A549 treated with AZD2906 at 1 μM for 4 hours (cell line): ENCODE results near the gene PCDHB6. TPM values are rescaled to one million over a fixed set of nuclear protein-coding genes. Genes with fewer than 3 reads are reported as not detected.

ENCODE experiments used
- total RNA-seq: library from RNA; stranded (reverse); fragments of 200-300 nt; extraction: Qiagen RNA extraction; gene quantifications from 5 replicates; pipeline ENCODE4 v1.2.3, GENCODE V29; 2022

PCDHB6 gene
- total RNA-seq: 0.84 to 1.1 TPM (median 0.90 TPM) in 5 replicates

DNA sequence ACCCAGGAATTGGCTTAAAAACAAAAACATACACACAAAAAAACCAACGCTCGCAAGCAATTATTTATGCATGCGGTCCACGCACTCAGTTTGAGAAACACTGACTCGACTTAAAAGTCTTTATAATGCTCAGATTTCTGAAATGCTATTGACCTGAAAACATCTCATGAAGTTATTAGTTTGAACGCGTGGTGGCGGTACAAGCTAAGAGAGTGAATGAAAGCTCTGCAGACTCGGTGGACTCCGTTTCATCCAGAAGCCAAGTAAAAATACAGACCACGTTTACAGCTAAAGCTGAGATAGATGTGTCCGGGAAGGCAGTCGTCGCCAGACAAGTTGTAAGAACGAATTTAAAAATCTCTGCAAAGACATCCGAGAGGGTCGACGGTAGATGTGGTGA, at the start of gene PCDHB6:
TSS of gene PCDHB6 (plus strand) at position 246 of the 400 bp plus-strand sequence. CDS start 201 bp downstream, outside the sequence.

DNA sequence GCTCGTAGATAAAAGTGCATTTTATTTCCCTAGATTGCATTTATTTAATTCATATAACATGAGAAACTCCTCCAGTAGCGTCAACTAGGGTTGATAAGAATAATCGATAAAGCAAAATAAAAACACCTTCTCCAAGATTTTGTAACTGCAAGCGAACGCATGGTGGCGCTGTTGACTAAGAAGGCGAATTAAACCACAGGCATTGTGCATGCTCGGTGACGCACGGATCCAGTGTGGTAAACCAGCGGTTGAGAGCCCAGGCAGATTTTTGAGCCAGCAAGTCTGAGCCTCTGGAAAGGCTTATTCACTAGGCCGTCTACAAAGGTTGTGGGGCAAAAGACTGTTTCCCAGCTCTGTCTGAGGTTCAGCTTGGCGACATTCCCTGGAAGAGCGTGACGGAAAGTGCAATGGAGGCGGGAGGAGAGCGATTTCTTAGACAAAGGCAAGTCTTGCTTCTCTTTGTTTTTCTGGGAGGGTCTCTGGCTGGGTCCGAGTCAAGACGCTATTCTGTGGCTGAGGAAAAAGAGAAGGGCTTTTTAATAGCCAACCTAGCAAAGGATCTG, 49.5 kb upstream of the PCDHB6 start, which contains the start of gene PCDHB3:
TSS of gene PCDHB3 (plus strand) at position 231 of the 563 bp plus-strand sequence. CDS start at position 408, 177 bp downstream.

DNA sequence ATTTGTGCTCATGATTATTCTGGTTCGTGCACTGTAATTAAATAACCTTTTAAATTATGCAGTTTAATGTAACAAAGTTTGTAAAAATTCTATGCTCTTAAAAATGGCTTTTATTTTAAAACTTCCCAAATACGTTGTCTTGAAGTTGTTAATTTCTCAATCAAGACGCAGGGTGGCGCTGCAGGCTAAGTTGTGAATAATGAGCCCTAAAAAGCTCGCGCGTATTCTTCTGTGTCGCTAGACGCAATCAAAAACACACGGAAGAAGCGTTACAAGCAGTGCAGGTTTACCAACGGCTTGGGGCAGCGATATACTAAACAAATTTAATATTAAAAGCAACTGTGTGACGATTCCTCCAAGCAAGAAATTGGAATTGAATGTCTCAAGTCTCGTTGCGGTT, 28.3 kb upstream of the PCDHB6 start, which contains the start of gene PCDHB4:
TSS of gene PCDHB4 (plus strand) at position 256 of the 400 bp plus-strand sequence. CDS start 181 bp downstream, outside the sequence.

DNA sequence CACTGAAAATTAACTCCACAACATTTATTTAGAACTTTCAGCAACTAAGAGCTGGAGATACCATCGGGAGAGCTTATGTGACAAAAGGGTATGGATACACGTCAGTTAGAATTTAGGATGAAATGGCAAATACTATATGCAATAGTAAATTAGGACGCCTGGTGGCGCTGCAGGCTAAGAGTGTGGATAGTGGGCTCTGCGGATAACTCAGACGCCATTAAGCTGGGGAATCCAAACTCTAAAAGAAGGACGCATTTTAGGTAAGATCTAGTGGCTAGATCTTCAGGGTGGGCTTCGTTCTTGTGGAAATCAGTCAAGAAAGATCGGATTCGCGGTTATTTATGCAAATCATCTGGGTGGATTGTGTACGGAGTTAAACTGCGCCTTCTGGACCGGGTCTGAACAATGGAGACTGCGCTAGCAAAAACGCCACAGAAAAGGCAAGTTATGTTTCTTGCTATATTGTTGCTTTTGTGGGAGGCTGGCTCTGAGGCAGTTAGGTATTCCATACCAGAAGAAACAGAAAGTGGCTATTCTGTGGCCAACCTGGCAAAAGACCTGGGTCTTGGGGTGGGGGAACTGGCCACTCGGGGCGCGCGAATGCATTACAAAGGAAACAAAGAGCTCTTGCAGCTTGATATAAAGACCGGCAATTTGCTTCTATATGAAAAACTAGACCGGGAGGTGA, 14.7 kb upstream of the PCDHB6 start, which contains the start of gene PCDHB5:
TSS of gene PCDHB5 (plus strand) at position 177 of the 688 bp plus-strand sequence. CDS start at position 406, 229 bp downstream.

DNA sequence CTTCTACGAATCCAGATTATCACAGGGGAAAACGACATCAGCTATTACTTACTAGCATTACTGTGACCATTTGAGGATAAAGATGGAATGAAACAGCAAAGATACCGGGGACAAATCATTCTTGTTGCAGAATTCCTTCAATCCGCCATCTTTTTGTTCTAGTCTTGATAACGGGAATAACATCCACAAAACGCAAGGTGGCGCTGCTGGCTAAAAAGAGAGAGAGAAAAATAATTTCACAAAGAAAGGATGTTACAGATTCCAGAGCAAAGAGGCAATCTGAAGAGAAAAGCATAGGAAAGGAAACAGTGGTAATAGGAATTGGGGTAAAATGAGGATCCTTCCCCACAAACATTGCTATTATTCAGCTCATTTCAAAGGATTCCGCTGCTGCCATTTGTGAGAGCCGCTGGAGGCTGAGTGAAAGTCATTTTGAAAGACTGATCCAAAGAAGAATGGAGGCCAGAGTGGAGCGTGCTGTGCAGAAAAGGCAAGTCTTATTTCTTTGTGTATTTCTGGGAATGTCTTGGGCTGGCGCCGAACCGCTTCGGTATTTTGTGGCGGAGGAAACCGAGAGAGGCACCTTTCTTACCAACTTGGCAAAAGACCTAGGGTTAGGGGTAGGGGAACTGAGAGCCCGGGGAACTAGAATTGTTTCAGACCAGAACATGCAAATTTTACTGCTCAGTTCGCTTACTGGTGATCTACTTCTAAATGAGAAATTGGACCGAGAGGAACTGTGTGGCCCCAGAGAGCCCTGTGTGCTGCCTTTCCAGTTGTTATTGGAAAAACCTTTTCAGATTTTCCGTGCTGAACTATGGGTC, 22.7 kb downstream of the PCDHB6 start, which contains the start of gene PCDHB7:
TSS of gene PCDHB7 (plus strand) at position 264 of the 824 bp plus-strand sequence. CDS start at position 456, 192 bp downstream.

DNA sequence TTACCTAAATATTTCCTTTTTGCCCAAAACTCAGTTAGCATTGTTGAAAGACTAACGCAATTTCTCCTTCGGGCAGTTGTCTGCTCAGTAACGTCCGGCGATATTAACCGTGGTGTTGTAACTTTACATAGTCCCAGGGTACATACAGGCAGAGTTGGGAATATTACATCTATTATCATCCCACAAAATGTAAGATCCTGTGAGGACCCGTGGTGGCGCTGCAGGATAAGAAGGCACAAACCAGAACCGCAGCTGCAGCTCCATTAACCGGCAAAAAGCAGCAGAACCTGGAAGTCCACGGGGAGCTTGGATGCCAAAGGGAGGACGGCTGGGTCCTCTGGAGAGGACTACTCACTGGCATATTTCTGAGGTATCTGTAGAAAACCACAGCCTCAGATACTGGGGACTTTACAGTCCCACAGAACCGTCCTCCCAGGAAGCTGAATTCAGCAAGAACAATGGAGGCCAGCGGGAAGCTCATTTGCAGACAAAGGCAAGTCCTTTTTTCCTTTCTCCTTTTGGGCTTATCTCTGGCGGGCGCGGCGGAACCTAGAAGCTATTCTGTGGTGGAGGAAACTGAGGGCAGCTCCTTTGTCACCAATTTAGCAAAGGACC, 27.8 kb downstream of the PCDHB6 start, which contains the start of gene PCDHB8:
TSS of gene PCDHB8 (plus strand) at position 214 of the 615 bp plus-strand sequence. CDS start at position 459, 245 bp downstream.

DNA sequence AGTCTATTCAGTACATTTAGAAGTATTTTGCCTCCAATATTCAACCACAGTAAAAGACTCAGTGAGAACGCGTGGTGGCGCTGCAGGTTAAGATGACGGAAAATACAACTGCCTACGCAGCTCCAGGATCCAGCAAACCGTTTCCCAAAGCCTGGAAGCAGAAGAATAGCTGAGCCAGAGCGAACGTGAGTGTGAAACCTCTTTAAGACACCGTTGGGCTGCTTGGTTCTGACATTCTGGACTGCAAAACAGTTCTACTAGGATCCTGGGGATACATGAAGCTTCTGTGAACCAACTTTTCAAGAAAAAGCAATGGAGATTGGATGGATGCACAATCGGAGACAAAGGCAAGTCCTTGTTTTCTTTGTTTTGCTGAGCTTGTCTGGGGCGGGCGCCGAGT, 32.4 kb downstream of the PCDHB6 start, which contains the start of gene PCDHB16:
TSS of gene PCDHB16 (plus strand) at position 140 of the 400 bp plus-strand sequence. CDS start at position 313, 173 bp downstream.

DNA sequence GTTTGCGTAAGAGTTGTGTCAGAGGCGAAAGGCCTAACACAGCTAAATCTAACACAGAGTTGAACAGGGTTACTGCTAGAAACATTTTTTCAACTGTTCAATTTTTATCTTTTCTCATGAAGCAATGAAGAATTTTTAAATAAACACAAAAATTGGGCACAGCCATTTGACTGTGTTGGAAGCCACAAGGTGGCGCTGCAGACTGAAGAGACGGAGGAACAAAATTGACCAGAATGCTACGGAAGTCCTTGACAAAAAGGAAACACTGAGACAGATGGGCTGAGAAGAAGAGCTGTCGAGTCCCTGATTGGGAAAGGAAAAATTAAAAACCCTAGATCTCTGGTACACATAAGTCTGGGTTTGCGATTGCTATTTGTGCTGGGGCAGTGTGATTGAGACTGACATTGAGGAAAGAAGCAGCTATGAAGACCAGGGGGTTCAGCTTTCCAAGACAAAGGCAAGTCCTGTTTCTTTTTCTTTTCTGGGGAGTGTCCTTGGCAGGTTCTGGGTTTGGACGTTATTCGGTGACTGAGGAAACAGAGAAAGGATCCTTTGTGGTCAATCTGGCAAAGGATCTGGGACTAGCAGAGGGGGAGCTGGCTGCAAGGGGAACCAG, 37.1 kb downstream of the PCDHB6 start, which contains the start of gene PCDHB9:
TSS of gene PCDHB9 (plus strand) at position 265 of the 616 bp plus-strand sequence. CDS start at position 423, 158 bp downstream.

DNA sequence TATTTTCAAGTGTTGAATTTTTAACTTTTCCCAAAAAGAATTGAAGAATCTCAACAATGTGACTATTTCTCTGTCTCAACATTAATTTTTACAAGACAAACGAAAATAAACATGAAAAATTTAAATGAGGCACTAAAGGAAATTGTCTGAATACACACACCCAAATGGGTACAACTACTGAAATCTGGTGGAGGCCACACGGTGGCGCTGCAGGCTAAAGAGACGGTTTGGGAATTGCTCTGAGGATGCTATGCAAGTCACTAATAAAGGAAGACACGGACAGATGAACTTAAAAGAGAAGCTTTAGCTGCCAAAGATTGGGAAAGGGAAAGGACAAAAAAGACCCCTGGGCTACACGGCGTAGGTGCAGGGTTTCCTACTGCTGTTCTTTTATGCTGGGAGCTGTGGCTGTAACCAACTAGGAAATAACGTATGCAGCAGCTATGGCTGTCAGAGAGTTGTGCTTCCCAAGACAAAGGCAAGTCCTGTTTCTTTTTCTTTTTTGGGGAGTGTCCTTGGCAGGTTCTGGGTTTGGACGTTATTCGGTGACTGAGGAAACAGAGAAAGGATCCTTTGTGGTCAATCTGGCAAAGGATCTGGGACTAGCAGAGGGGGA, 42.4 kb downstream of the PCDHB6 start, which contains the start of gene PCDHB10:
TSS of gene PCDHB10 (plus strand) at position 244 of the 616 bp plus-strand sequence. CDS start at position 444, 200 bp downstream.

DNA sequence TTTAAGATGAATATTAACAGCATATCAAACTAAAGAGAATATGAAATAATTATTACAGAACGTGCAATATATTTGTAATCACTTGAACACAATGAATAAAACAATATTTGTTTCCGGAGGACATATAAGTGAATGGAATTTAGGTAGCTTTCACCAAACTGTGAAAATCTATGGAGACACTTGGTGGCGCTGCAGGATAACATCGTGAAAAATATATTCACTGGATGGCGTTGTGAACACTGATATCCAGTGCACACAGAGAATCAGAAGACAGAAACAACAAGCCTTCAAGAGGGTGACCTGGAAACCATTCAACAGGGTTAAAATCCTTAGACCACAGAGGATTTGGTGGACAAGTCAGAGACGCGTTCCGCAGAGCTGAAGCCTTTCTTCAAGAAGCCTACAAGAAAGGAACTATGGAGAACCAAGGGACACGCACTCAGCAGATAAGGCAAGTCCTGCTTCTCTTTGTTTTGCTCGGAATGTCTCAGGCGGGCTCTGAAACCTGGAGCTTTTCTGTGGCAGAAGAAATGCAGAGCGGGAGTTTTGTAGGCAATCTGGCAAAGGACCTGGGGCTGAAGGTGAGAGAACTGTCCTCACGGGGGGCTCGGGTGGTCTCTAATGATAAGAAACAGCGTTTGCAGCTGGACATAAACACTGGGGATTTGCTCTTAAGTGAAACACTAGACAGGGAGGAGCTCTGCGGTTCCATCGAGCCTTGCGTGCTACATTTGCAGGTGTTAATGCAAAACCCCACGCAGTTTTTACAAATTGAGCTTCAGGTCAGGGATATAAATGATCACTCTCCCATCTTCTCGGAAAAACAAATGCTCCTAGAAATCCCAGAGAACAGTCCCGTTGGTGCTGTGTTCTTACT, 49.7 kb downstream of the PCDHB6 start, which contains the start of gene PCDHB11:
TSS of gene PCDHB11 (plus strand) at position 269 of the 877 bp plus-strand sequence. CDS start at position 417, 148 bp downstream.

Other genes starting within 250 kb of the PCDHB6 start
- gene PCDHAC1, start 223.8 kb upstream of the PCDHB6 start, total RNA-seq: 1.7 to 2.2 TPM (median 1.9 TPM) in 5 replicates
- 3.2 to 5.7 TPM (median 3.6 TPM) in 5 replicates for gene PCDHAC2, start 183.6 kb upstream of the PCDHB6 start, total RNA-seq
- not detected in 5 replicates for gene PCDHB1, start 98.7 kb upstream of the PCDHB6 start, total RNA-seq
- 2.6 to 5.2 TPM (median 3.4 TPM) in 5 replicates for gene PCDHB2, start 55.4 kb upstream of the PCDHB6 start, total RNA-seq
- gene PCDHB3, start 49.6 kb upstream of the PCDHB6 start, total RNA-seq: 0.02 to 0.03 TPM (median 0.02 TPM) in 3 of 5 replicates, not detected in the others
- gene PCDHB4, start 28.2 kb upstream of the PCDHB6 start, total RNA-seq: 0.03 to 0.12 TPM (median 0.06 TPM) in 5 replicates
- 1.3 to 1.7 TPM (median 1.4 TPM) in 5 replicates for gene PCDHB5, start 14.9 kb upstream of the PCDHB6 start, total RNA-seq
- gene PCDHB7, start 22.6 kb downstream of the PCDHB6 start, total RNA-seq: 0.01 to 0.03 TPM (median 0.02 TPM) in 3 of 5 replicates, not detected in the others
- gene PCDHB8, start 27.7 kb downstream of the PCDHB6 start, total RNA-seq: 0.24 to 0.28 TPM (median 0.26 TPM) in 5 replicates
- gene PCDHB16, start 32.3 kb downstream of the PCDHB6 start, total RNA-seq: 0.02 to 0.13 TPM (median 0.06 TPM) in 5 replicates
- gene PCDHB9, start 37.1 kb downstream of the PCDHB6 start, total RNA-seq: 0.01 to 0.09 TPM (median 0.02 TPM) in 4 of 5 replicates, not detected in the other
- 0.02 to 0.06 TPM (median 0.03 TPM) in 3 of 5 replicates, not detected in the others for gene PCDHB10, start 42.3 kb downstream of the PCDHB6 start, total RNA-seq
- 0.05 to 0.08 TPM (median 0.07 TPM) in 5 replicates for gene PCDHB11, start 49.6 kb downstream of the PCDHB6 start, total RNA-seq
- 0.01 to 0.02 TPM in 2 of 5 replicates, not detected in the others for gene PCDHB12, start 58.7 kb downstream of the PCDHB6 start, total RNA-seq
- 0.03 to 0.08 TPM (median 0.06 TPM) in 5 replicates for gene PCDHB13, start 63.9 kb downstream of the PCDHB6 start, total RNA-seq
- 0.03 to 0.09 TPM (median 0.06 TPM) in 5 replicates for gene PCDHB14, start 73.3 kb downstream of the PCDHB6 start, total RNA-seq
- 0.03 to 0.13 TPM (median 0.07 TPM) in 5 replicates for gene PCDHB15, start 95.3 kb downstream of the PCDHB6 start, total RNA-seq
- not detected in 5 replicates for gene SLC25A2, start 154.0 kb downstream of the PCDHB6 start, total RNA-seq
- 59.3 to 79.3 TPM (median 67.9 TPM) in 5 replicates for gene TAF7, start 170.7 kb downstream of the PCDHB6 start, total RNA-seq
- 0.23 to 0.32 TPM (median 0.27 TPM) in 5 replicates for gene PCDHGA1, start 180.5 kb downstream of the PCDHB6 start, total RNA-seq
- 0.40 to 0.74 TPM (median 0.53 TPM) in 5 replicates for gene PCDHGA2, start 188.7 kb downstream of the PCDHB6 start, total RNA-seq
- 0.02 to 0.03 TPM in 2 of 5 replicates, not detected in the others for gene PCDHGA3, start 193.8 kb downstream of the PCDHB6 start, total RNA-seq
- 1.4 to 1.9 TPM (median 1.7 TPM) in 5 replicates for gene PCDHGB1, start 200.0 kb downstream of the PCDHB6 start, total RNA-seq
- 0.06 to 0.13 TPM (median 0.11 TPM) in 5 replicates for gene PCDHGA4, start 205.0 kb downstream of the PCDHB6 start, total RNA-seq
- 0.05 to 0.08 TPM (median 0.07 TPM) in 5 replicates for gene PCDHGB2, start 209.9 kb downstream of the PCDHB6 start, total RNA-seq
- 0.13 to 0.17 TPM (median 0.16 TPM) in 5 replicates for gene PCDHGA5, start 214.1 kb downstream of the PCDHB6 start, total RNA-seq
- gene PCDHGB3, start 220.2 kb downstream of the PCDHB6 start, total RNA-seq: 0.11 to 0.23 TPM (median 0.14 TPM) in 5 replicates
- gene PCDHGA6, start 223.8 kb downstream of the PCDHB6 start, total RNA-seq: 0.11 to 0.28 TPM (median 0.24 TPM) in 5 replicates
- 0.71 to 1.2 TPM (median 0.76 TPM) in 5 replicates for gene PCDHGA7, start 232.7 kb downstream of the PCDHB6 start, total RNA-seq
- gene PCDHGB4, start 237.6 kb downstream of the PCDHB6 start, total RNA-seq: 0.81 to 1.0 TPM (median 0.92 TPM) in 5 replicates
- gene PCDHGA8, start 242.6 kb downstream of the PCDHB6 start, total RNA-seq: 0.02 to 0.03 TPM (median 0.02 TPM) in 4 of 5 replicates, not detected in the other
- 1.9 to 2.5 TPM (median 2.2 TPM) in 5 replicates for gene PCDHGB5, start 247.9 kb downstream of the PCDHB6 start, total RNA-seq